Measurements from ENCODE around the gene TAAR5. TPM values are rescaled to one million over a fixed set of nuclear protein-coding genes. Genes with fewer than 3 reads are reported as not detected.
"Not testable (repeated sequence)": the region's sequence is repeated elsewhere in the genome, so short reads cannot be mapped to it uniquely, and the experiment has no call there.

The TAAR5 gene
- total and polyA plus RNA-seq, 2 donors (not counting 1 experiment from before 2014, with no cell fraction given) = not detected

- not testable (repeated sequence) for H3K4me2 ChIP-seq (replicated peaks; ENCODE audit: low read depth, low read length, poor library complexity, severe bottlenecking)
- 73% methylated on average over 3 of the region's 3 CpGs for WGBS (ENCODE audit: insufficient coverage)
Measured at GRCh38 chr6:132635288-132635687, 45.7 kb upstream of the TAAR5 start.

GRCh38 chr6:132634796-132635195 is 45.3 kb upstream of the TAAR5 start:
- Histone ChIP-seq H3K9me3 (ENCODE audit: control extremely low read depth in 1 of 3, control insufficient read depth in 2 of 3, insufficient read depth in 1 of 3, low read length in 2 of 3) (no peaks in the 10 kb centered on the region), H2AFZ (ENCODE audit: insufficient read depth, low read depth, low read length, poor library complexity, severe bottlenecking) (no peak overlapping the region), H4K20me1 (ENCODE audit: control insufficient read depth, insufficient read depth, low read length, poor library complexity, severe bottlenecking) (no peaks in the 10 kb centered on the region), H3K36me3 (replicated peaks in 1 of 2; ENCODE audit: control extremely low read depth in 1 of 2, control insufficient read depth in 1 of 2, extremely low read depth in 1 of 2, insufficient read depth in 2 of 2, low read length in 1 of 2) (no peaks in the 10 kb centered on the region), H3K27ac (ENCODE audit: low read length in 2 of 2) (no peak overlapping the region), H3K79me2 (ENCODE audit: control insufficient read depth, insufficient read depth, low read length) (no peaks in the 10 kb centered on the region), H3K4me1 (ENCODE audit: control insufficient read depth in 2 of 2, insufficient read depth in 2 of 2, low read length in 2 of 2) (no peaks in the 10 kb centered on the region), H3K9ac (ENCODE audit: low read length) (no peak overlapping the region), H3K4me3 (ENCODE audit: control extremely low read depth in 1 of 5, extremely low read depth in 1 of 5, insufficient read depth in 1 of 5, low read depth in 2 of 5, low read length in 4 of 5) (no peak overlapping the region), H3K4me2 (replicated peaks; ENCODE audit: low read depth, low read length, poor library complexity, severe bottlenecking) (no peak overlapping the region), H3K27me3 (replicated peaks in 1 of 4; ENCODE audit: control extremely low read depth in 1 of 4, control insufficient read depth in 3 of 4, insufficient read depth in 4 of 4, low read length in 3 of 4) (peaks cover 0 to 17% (median 11%) of the 10 kb centered on the region in 4 experiments)
- Mint-ChIP-seq H3K4me1 (peaks cover 6% of the 10 kb centered on the region), H3K9me3 (ENCODE audit: insufficient read depth) (no peaks in the 10 kb centered on the region), H3K27ac (no peak overlapping the region), H3K4me3 (no peak overlapping the region), H3K27me3 (peaks cover 43% of the 10 kb centered on the region)
- POLR2A ChIA-PET = no interaction called here
- intact Hi-C loops (cut with micrococcal nuclease) = no loop called here
- CTCF ChIA-PET = no interaction called here
- WGBS (ENCODE audit: insufficient coverage) = 88% methylated on average over 2 of the region's 4 CpGs
- TF ChIP-seq CTCF (IDR thresholded peaks at IDR 0.05) = no peak
- TF ChIP-seq EZH2 (IDR thresholded peaks at IDR 0.05; ENCODE audit: borderline replicate concordance, insufficient read depth, low read depth, low read length, poor library complexity, severe bottlenecking) = no peak
- no peak for DNase-seq
- no peak for ATAC-seq (ENCODE audit: low read depth)

More at GRCh38 chr6:132635288-132635687, 45.7 kb upstream of the TAAR5 start:
- H3K4me1 Mint-ChIP-seq; H3K36me3 ChIP-seq (replicated peaks in 1 of 2; ENCODE audit: control extremely low read depth in 1 of 2, control insufficient read depth in 1 of 2, extremely low read depth in 1 of 2, insufficient read depth in 2 of 2, low read length in 1 of 2); intact Hi-C loops (cut with micrococcal nuclease); H3K27ac ChIP-seq (ENCODE audit: low read length in 2 of 2); CTCF ChIA-PET; H3K79me2 ChIP-seq (ENCODE audit: control insufficient read depth, insufficient read depth, low read length); H3K27ac Mint-ChIP-seq; H3K4me3 Mint-ChIP-seq; POLR2A ChIA-PET; H4K20me1 ChIP-seq (ENCODE audit: control insufficient read depth, insufficient read depth, low read length, poor library complexity, severe bottlenecking); H2AFZ ChIP-seq (ENCODE audit: insufficient read depth, low read depth, low read length, poor library complexity, severe bottlenecking); H3K4me3 ChIP-seq (ENCODE audit: control extremely low read depth in 1 of 5, extremely low read depth in 1 of 5, insufficient read depth in 1 of 5, low read depth in 2 of 5, low read length in 4 of 5); DNase-seq; H3K9me3 Mint-ChIP-seq (ENCODE audit: insufficient read depth); ATAC-seq (ENCODE audit: low read depth); H3K4me1 ChIP-seq (ENCODE audit: control insufficient read depth in 2 of 2, insufficient read depth in 2 of 2, low read length in 2 of 2); H3K9ac ChIP-seq (ENCODE audit: low read length); H3K9me3 ChIP-seq (ENCODE audit: control extremely low read depth in 1 of 3, control insufficient read depth in 2 of 3, insufficient read depth in 1 of 3, low read length in 2 of 3): not testable (repeated sequence)
- H3K27me3 ChIP-seq (replicated peaks in 1 of 4; ENCODE audit: control extremely low read depth in 1 of 4, control insufficient read depth in 3 of 4, insufficient read depth in 4 of 4, low read length in 3 of 4) = peaks cover 0 to 17% (median 11%) of the 10 kb centered on the region in 4 experiments
- peaks cover 43% of the 10 kb centered on the region for H3K27me3 Mint-ChIP-seq
